ENCODE measurements around the gene C1orf74.

The C1orf74 gene

DNA sequence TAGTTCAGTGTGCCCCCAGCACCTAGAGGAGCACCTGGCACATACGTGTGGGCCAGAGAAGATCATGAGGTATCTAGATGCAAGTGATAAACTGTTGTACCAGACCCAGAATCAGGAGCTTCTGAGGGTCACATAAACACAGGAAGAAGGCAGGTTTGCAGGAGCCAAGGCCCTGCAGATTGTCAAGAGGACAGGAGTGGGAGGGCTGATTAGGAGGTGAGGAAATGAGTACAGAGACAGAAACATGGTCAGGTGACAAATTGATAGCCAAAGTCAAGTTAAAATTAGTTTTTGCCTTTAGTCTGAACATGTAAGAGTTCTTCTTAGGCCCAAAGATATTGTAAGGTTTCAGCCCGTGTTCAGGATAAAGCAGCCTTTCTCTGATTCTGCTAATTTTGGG lies 42.5 kb downstream of the C1orf74 start:
- DNase-seq = no peak

GRCh38 chr1:209741193-209741592 lies 43.2 kb downstream of the C1orf74 start:
- no peak for DNase-seq

DNA sequence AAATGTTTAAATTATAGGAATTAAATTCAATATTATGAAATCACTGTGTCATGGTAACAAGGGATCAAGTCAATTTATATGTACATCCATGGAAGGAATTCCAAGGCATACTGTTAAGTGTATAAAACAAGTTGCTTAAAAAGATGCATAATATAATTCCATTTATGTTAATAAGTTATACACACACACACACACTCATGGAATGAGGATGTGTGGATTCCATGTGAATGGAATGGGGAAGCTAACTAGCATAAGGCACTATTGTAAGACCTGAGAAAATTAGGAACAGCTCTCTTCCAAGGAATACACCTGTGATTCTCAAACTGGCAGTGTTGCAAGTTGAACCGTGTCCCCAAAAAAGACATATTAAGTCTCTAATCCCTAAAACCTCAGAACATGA lies 46.1 kb downstream of the C1orf74 start:
- DNase-seq = no peak

DNA sequence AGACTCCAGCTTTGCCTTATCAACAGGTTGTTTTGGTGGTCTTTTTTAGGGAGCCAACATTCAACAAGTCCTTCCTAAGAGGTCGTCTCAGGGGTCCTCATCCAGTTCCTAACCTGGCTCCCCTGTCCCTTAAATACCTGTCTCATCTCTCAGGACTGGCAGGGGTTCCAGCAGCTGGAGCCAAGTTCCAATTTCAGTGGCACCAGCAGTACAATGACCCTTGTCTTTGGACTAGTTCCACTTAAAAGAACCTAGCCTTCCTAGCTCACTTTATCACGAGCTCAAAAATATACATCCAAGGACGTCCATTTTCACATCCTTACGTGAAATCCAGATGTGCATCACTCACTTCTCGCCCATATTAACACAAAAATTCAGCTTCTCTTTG lies 47.2 kb downstream of the C1orf74 start:
- no peak for DNase-seq

- no peak for DNase-seq
Measured at GRCh38 chr1:209736490-209737117, 47.8 kb downstream of the C1orf74 start.

DNA sequence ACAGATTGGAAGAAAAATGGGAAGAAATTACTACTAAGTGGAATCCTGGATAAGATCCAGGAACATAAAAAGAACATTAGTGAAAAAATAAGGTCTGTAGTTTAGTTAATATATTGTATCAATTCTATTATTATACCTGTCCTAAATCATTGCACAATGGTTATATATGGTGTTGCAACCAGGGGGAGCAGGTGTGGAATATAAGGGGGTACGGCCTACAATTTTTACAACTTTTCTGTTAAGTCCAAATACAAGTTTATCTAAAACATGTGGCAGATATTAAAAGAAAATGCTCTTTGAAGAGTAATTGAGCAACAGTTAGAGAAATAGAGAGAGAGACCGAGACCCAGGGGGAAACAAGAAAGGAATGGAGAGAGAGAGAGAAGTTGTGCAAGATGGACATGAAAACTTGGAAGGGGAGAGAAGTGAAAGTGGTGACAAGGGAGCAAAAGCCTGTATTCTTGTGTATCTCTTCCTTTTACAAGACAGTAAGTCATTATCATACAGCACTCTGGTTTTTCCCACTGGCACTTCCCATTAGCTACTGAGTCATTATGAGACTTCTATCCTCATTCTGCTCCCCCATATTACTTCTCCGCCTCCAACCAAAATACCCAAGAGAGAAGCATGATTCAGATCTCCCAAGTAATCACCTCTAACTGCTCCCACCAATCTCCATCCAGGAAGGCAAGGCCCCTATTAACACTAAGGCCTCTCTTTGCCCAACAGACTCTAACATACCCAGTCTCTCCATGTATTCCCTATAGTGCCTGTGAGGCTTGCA lies 50.8 kb downstream of the C1orf74 start:
- DNase-seq = no peak

DNA sequence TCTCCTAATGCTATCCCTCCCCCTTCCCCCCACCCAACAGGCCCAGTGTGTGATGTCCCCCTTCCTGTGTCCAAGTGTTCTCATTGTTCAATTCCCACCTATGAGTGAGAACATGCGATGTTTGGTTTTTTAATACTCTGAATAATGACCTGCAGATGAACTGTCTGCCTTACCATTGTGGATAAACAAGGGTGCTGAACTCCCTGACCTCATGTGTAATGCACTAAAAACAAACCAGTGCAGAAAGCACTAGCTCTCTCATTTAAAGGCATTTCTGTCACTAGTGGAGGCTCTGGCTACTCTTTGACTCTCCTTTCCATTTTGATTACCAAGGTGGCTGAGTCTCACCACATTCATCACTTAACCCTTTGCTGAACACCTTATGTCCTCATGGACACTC lies 51.6 kb downstream of the C1orf74 start:
- no peak for DNase-seq

DNA sequence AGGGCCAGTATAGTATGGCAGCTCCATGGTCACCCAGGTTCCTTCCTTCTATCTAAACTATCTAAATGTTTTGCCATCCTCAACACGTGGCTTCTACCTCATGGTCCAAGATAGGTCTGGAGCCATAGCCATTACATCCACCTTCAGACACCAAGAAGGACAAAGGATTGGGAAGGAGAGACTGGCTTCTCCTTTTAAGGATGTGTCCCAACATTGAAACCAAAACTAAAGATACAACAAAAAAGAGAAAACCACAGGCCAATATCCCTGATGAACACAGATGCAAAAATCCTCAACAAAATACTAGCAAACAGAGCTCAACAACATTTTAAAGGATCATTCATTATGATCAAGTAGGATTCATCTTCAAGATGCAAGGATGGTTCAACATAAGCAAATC lies 54.9 kb downstream of the C1orf74 start:
- DNase-seq = no peak

All from femur (tissue), 1 donor.